Hematopoietic multipotent progenitor cell treated with erythropoietin and hydrocortisone succinate and interleukin-3 and kit ligand, for 6 days (in vitro differentiated cells): ENCODE data around the gene CCNH.

ENCODE experiments used
- DNase-seq: peaks from one replicate; pipeline ENCODE4 v3.0.0-alpha.2; 2015

The CCNH gene

DNA sequence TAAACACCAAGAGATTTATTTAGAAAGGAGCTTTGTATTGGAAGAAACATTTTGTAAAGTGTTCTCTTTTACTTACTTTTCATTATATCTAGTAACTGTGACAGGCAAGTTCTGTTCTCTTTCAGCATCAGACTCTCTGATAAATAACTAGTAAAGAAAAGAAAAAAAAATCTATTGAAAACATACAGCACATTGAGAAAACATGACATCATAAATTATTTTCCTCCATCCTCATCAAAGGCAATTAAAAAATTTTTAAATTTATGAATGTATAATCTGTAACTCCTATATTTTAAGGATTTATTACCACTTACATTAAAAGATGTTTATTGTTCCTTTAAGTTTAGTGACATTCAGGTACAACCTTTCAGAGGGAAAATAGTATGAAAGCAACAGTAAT is 11.1 kb downstream of the CCNH start:
- no peak for DNase-seq

DNA sequence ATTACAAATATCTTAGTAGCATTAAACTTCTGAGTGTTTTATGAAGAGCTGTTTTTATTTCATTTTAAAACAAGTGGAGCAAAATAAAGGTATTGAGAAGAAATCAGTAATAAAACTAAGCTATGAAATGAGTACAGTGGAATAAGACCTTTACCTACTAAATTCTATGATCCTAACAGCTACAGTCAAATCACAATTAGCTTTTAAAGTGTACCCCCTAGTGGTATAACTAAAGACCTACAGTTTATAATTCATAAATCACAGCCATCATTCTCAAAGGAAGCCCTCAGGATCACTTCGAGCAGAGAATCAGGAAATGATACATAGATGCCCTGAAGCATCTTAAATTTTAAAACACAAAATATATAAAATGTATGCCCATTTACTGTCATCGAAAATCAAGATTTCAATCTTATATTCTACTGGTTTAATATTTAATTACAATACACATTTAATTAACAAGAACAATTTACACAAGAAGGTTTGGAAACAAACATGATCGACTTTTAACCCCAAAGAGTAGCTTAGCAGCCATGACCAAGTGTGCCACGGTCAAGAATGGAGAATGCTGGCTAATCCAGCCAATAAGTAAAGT is 12.3 kb downstream of the CCNH start:
- DNase-seq: peak; percentile 78

DNA sequence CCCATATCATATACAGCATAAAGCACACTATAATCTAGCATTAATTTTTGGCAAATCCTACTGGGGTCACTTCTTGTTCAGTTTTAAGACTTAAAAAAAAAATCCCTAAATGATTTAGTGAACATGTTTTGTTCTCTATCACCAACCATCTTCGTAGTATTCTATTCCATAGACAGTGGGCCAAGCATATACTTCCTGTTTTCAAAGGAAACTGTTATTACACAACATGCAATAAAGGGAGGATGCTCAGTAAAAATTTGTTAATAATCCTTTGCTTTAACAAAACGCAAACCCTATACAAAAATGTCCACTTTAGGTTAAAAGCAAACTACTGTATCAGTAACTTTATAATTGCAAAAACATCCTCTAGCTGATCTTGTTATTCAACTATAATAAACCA is 13.0 kb downstream of the CCNH start:
- DNase-seq: peak; percentile 45

DNA sequence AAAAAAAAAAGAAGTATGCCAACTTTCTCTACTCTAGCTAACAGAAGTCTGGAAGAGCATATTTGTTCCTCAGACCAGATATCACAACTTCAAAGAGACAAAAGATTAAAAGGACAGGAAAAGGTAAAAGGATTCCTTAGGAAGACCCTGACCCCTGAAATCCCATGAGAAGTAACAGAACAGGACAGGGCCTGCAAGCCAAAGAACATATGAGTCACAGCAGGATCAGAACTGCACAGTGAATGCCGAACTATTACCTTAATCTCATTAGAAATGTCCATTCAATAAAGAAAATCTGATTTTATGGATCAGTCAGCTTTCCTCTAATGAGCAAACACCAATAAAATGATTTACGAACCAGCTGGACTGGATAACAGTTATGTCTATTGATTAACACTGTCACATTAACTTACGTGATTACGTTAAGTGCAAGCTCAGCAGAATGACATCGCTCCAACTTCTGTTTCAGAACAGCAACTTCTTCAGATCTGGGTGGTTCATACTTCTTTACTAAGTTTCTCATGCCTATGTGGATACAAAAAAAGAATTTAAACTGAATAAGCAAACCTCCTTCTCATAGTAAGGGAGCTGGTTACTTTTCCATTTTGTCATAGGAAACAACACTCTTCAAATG is 13.6 kb downstream of the CCNH start:
- DNase-seq: no peak

DNA sequence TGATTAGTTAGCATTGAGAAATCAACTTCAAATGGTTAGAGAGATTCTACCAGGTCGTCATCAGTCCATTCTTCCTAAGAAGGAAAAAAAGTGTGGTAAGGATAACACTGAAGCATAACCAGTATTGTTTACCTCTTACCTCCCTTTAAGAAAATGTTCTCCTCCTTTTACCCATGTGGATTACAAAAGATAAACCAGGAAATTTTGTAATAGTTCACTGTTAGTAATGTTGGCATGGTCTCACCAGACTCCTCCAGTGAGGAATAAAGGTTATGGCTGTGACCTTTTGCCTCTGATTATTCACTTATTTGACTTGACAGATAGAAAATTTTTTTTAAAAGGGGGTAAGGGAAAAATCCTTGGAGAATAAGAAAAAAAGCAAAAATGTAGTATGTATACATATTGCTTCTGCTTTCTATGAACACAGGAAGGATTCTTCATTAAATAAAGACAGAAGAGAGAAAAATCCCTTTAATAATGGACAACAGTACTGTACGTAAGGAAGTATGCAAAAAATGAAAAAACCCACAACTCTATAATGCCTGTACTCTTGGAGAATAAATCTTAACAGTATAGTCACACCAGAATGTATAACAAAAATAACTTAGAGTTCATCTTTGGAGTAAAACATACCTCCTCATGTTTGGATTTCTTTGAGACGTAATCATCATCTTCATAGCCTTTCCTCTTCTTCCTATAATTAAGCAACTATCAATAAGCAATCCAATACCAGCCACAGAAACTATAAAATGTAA is 18.1 kb downstream of the CCNH start:
- DNase-seq: no peak

DNA sequence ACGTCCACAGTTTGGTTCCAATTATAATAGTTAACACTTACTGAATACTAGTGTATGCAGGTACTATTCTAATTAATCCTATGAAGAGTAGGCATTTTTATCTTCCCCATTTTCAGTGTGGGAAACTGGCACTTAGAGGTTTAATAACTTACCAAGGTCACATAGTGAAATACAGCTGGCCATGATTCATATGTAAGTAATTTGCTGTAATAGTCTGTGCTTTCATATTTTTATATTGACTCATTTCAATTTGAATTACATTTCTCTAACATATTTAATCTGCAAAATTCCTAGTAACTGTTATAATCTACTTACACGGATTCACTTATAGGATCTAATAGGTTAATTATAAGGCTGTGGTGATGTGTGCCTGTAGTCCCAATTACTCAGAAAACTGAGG is 19.4 kb downstream of the CCNH start:
- no peak for DNase-seq

DNA sequence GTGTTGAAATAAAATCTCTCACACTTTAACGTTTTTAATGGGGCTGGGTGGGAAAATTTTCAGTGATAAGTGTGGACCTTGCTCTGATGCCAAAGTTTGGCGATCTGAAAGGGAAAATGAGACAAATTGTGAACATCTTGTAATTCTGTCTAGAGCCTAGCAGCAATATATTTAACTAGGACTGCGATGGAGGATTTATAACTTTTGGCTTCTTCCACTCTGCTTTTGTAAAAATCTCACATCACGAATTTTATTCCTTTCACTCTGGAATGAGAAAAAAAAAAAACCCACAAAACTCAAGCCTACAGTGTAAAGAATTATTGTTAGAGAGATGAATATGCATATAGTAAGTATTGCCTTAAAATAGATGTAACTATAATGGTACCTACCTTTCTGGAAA is 19.9 kb downstream of the CCNH start:
- DNase-seq: no peak

DNA sequence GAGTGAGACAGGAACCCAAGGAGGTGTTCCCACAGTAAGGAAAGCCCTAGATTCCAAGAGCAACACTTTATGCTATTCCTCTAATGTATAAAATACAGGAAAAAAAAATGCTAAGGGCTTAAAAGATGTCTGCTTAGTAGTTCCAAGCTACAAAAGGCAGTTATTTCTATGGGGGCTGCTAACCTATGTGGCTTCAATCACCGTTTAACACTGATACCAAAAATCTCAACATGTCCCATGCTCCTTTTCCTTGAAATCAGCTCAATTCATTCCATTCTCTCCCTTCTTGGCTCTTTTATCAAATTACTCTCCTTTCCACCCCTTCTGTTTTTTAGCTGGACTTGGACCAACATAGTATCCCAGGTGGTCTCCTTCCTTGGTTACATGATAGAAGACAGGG is 20.6 kb downstream of the CCNH start:
- DNase-seq: no peak

DNA sequence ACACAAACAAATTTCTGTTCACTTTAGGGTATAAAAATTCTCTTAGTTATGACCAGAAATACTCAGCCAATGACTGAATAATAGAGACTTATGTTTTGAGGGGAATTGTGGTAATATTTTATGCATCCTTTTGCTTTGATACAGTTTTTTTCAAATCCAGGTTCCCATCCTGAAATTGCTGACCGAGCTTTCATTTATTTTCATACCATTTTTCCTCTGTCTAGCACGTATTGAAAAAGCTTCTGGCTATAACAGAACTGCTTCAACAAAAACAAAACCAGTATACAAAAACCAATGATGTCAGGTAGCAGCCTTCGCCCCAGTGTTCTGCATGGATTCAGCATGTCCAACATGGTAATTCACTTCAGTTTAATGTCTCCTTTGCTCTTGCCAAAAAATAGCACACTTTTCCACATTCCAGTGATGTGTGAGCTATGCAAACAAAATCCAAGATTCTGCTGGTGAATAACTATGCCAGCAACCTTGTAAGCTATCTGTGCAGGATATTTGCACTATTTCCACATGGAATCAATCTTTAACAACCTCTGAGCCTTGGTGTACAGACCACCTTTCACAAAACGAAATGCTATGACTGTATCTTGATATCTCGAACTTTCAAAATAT is 22.0 kb downstream of the CCNH start:
- no peak for DNase-seq

DNA sequence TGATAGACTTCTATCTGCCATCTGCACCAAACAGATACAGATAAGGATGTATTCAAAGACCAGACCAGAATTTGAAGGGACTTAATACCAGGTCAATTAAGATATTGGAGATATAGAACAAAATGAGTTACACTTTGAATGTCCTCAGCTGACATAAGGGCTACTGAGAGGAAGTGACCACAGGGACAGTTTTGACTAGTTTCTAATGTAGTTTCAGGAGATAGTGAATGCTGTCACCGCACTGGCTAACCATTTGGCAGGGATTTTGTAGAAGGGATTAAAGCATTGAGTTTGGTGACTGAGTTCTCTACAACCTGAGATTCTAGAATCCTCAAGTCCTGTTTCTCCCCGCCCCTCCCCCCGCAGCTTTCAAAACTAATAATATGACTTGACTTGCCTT is 22.7 kb downstream of the CCNH start:
- no peak for DNase-seq

DNA sequence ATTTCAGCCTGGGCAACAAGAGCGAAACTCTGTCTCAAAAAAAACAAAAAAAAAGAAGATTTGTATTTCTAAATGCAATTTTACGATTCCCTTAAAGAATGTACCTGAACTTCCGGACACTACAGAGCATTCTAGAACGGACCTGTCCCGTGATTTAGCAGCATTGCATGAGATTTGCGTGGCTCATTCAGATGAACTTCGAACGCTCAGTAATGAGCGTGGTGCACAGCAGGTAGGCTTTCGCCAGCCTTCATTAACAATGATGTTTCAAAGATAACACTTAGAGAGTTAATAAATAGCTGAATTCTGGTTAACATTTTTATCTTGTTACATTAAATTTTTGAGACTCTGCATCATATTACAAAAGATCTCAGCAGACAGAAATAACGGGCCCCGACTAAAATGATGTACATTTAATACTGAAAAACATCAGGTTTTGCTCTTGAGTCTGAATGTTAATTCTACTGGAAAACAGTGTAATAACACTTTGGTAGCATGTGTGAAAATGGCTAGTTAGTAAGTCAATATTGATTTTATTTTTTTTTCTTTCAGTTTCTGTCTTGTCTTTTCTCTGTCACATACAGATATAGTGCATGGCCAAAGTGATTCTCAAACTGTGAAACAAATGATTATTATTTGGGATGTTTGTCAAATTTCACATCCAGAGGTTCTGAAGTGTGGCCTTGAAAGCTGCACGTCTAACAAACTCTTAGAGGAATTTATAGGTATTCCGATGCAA is 23.3 kb downstream of the CCNH start:
- no peak for DNase-seq

DNA sequence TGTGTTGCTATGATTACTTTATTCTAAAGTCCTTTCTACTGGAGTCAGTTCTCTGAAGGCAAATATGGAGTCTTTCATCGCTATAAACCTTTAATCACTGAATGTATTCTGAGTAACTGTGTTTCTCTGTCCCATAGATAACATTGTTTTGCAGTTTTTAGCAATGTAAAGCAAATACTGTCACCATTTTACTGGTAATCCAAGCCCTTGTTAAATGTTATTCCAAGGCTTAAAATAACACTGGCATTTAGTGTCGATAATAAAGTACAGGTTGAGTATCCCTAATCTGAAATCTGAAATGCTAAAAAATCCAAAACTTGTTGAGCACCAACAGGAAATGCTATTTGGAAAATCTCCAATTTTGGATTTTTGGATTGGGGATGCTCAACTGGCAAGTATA is 24.6 kb downstream of the CCNH start:
- DNase-seq: no peak

DNA sequence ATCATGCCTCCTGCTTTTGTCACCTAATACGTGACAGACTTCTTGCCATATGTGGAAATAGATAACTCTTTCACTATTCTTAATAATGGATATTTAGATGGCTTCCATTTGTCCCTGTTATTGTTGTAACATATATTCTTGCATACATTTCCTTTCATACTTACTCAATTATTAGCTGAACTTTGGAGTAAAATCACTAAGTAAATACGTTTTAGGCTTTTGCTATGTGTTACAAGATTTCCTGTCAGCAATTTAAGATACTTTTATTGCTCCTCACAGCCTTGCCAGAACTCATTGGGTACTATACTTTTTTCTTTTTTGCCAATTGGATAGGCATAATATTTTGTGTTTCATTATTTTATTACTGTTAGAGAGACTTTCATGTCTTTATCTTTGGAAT is 26.9 kb downstream of the CCNH start:
- no peak for DNase-seq

DNA sequence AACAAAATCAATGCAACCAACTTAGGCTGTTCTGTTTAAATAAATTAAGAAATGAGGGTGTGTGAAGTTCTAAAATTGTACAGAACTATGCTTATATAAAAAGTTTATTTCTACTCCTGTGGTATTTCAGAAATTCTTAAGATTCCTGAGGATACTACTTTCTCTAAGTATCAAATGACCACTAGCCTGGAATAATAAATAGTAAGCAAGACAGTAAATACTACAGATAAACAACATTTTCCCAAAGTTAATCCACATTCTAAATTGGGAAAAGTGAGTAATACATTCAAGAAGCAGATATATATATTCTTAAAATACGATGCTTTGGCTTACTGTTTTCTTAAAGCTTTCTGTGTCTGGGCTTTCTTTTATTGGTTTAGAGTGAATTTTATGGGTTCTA is 29.5 kb downstream of the CCNH start:
- DNase-seq: no peak

DNA sequence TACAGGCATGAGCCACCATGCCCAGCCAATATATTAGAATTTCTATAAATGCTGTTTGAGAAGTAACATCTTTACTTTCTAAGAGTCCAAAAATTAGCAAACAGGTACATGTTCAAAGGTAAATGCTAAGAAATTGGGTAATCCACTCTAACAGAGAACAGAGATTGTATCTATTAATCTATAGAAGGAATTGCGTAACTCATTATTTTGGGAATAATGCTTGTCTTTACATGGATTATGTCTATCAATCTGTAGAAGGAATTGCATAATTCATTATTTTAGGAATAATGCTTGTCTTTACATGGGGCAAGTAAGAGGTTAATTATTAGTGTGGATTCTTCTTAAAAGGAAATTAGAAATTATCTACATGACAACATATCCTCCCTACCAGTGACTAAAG is 30.5 kb downstream of the CCNH start:
- no peak for DNase-seq

DNA sequence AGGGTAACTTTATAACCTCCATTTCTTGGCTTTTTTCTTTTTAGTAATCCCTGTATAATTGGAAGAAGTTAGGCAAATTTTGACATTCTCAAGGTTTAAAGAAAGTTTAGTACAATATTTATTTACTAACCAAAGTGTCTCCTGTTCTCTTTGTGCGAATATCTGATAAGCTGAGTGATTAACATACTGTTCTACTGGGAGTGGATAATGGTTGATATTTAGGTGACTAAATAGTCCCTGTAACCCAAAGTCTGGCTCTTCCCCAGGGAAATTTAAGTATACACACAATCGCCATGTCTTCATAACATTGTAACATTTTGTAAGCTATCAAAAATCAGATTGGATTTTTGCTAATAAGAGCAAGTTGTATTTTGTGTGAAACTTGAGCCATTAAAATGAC is 40.0 kb downstream of the CCNH start:
- DNase-seq: no peak

DNA sequence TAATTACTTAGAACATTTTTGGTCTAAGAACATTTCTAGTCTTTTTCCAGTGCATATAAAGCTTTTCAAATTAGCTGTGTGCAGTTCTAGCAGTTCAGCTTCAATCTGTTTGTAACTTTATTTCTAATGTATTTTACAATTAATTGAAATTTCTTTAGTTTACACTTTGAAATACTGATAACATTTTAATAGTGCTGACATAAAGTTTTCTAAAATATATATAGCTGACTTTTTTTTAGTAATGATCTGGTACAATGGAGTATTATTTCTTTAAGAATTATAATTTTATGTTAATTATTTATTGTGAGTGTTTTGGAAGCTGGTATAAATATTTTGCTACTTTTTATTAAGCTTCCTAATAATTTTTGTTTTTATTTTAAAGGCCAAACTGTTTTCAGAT is 43.3 kb downstream of the CCNH start:
- no peak for DNase-seq

DNA sequence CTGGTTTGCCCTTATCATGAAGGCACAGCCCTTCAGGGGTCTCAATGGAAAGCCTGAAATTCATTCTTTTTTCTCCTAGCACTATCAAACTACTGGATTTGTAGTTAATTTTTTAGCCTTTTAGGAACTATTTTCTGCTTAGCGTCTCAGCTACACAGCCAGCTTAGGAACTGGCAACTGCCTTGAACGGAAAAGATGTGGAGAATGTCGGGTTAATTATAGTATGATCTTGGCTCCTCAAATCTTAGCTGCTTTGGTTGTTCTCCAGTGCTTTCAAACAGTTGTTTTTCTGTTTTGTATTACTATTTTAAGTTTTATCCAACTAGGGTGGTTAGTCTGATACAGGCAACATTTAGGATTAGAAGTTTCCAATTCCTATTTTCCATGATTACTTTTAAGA is 44.1 kb downstream of the CCNH start:
- no peak for DNase-seq

DNA sequence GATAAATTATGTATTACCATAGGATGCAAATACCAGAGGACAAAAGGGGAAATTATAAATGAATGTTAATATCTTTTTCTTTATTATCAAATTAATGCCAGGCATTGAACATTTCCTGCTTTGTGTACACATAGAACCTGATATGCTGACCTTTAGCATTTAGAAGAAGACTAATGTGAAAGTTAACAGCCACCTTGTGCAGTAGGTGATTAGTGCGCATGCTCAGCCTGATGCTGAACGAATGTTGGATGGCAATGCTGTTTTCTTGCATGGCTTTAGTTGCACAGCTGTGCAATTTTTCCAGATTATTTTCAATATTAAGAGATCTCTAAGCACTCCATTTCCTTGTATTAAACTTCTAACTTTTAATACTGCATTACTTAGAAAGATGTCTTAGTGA is 45.5 kb downstream of the CCNH start:
- DNase-seq: no peak

DNA sequence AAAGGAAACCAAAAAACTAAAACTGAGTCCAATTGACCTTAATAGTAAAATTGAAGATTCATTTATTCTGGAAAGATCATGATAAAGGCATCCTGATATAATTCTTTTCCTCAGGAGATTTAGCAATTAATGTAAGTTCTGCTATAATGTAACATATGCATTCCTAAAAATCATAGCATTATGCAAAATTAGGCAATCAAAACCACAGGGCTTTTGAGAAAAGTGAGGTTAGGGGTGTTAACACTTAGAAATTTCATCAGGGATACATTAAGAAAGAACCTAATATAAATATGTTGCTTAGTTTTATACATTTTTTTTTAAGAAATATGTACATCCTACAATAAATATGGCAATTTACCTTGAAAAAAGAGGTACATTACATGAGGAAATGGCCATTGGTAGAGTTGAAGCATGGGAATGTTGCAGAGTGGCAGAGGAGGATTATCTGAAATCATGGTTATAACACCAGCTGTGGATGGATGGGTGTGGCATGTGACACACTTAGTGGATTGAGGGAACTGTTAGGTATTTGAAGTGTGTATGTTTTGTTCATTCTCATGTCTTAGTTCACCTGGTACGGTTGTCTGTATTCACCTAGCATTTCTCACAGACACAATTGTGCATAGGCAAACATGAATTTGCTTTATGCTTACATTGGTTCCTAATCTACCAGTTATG is 51.1 kb downstream of the CCNH start:
- DNase-seq: peak; percentile 27

DNA sequence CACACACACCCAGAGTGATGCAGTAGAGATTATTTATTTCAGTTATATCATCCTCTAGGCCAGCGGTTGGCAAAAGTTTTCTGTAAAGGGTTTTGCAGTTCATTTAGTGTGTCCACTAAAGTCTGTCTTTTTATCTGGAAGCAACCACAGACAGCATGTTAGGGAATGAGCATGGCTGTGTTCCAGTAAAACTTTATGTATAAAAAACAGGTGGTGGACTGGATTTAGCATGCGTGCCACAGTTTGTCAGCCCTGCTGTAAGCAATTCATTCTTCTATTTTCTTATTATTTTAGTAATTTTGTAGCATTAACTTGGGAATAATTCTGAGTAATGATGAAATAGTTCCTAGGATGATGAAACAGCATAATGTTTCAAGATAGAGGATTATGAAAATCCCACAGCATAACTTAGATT is 51.7 kb downstream of the CCNH start:
- DNase-seq: no peak

DNA sequence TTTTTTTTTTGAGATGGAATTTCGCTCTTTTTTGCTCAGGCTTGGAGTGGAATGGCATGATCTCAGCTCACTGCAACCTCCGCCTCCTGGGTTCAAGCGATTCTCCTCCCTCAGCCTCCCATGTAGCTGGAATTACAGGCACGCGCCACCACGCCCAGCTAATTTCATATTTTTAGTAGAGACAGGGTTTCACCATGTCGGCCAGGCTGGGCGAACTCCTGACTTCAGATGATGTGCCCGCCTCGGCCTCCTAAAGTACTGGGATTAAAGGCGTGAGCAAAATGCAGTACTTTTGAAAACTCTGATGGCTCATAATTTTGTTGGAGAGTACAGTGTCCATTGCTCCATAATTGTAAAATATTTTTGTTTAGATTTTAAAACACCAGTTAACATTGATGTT is 52.6 kb downstream of the CCNH start:
- no peak for DNase-seq

DNA sequence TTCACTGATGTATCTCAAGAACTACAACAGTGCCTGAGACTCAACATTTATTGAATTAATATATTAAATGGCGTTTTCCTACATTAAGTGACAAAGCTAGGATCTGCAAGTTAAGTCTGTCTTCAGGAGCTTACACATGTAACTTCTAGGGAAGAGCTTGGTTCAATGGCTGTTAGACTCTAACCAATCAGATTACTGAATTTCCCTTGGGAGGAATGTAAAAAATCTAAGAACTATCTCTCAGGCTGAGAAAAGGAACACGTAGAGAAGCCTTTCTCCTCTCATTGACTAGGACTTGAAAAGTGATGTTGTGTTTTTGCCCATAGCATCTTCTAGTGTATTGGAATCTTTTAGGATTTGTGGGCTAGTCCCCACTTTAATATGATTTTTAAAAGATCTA is 53.6 kb downstream of the CCNH start:
- DNase-seq: no peak
